GM12874 (cell line): Measurements from ENCODE around the gene KRIT1.

ENCODE experiments used
- TF ChIP-seq, protein P1 (sequence below): IDR thresholded peaks from 2 replicates; pipeline ENCODE4 v1.5.1; 2011; ENCODE audit warnings: low read depth, mild to moderate bottlenecking, control low read depth, low read length, moderate library complexity; ENCODE audit not compliant: insufficient read depth

KRIT1 gene

DNA sequence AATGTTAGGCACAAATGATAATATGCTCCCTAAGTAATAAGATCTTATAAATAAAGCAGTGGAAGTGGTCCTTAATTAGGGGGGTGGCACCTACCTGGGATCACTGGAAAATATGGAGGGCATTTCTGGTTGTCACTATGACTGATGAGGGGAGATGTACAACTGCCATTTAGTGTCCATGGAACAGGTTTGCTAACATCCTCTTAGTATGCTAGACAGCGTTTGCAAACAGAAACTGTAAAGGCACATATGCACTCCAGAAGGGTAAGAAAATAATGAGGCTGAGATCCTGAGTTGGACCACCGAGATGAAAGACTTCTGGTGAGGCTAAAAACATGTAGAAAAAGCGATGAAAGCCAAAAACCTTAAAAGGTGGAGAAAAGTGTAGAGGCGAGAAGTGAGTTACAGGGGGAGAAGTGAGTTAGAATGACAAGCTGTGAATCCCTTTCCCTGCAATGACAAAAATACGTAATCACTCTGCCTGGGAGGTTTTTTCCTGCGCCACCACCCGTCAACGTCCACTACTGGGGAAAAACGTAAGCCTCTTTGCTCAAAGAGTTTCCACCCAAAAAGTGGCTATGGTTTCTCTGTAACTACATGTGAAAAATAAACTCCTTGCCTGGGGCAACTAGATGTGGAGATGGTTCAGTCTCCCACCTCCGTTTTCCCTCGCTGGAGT is 767 bp downstream of the KRIT1 start:
- TF ChIP-seq, protein P1, sequence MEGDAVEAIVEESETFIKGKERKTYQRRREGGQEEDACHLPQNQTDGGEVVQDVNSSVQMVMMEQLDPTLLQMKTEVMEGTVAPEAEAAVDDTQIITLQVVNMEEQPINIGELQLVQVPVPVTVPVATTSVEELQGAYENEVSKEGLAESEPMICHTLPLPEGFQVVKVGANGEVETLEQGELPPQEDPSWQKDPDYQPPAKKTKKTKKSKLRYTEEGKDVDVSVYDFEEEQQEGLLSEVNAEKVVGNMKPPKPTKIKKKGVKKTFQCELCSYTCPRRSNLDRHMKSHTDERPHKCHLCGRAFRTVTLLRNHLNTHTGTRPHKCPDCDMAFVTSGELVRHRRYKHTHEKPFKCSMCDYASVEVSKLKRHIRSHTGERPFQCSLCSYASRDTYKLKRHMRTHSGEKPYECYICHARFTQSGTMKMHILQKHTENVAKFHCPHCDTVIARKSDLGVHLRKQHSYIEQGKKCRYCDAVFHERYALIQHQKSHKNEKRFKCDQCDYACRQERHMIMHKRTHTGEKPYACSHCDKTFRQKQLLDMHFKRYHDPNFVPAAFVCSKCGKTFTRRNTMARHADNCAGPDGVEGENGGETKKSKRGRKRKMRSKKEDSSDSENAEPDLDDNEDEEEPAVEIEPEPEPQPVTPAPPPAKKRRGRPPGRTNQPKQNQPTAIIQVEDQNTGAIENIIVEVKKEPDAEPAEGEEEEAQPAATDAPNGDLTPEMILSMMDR: no peak

DNA sequence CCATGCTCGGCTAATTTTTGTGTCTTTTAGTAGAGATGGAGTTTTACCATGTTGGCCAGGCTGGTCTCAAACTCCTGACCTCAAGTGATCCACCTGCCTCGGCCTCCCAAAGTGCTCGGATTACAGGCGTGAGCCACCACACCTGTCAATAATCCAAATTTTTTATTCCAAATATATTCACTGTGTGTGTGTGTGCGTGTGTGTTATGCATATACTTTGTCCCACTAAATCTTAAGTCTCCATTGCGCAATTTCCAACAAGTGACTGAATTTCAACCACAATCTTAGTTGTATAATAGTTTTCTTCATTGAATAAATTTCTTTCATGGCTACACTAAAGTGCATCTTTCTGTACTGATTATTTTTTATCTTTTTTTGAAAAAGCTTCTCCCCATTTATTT is 2.7 kb downstream of the KRIT1 start:
- TF ChIP-seq, protein P1: no peak

DNA sequence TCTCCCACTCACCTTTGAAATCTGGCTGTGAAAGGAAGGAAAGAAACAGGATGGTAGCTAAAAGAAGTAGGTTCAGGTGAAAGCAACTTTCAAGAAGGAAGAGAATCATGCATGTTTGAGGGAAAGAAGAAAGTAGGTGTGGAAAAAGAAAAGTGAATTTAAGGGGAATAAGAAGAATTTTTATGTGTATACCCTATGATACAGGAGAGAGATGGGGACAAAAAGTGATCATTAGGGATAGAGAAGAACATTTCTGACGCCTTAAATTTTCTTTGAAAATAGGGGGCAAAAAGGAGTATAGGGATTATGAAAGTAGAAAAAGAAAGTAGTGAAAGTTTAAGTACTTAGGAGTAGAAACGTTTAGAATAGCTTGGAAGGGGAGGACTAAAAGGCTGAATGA is 15.2 kb downstream of the KRIT1 start:
- TF ChIP-seq, protein P1: no peak

GRCh38 chr7:92228742-92229141 is 17.0 kb downstream of the KRIT1 start:
- TF ChIP-seq, protein P1: no peak

DNA sequence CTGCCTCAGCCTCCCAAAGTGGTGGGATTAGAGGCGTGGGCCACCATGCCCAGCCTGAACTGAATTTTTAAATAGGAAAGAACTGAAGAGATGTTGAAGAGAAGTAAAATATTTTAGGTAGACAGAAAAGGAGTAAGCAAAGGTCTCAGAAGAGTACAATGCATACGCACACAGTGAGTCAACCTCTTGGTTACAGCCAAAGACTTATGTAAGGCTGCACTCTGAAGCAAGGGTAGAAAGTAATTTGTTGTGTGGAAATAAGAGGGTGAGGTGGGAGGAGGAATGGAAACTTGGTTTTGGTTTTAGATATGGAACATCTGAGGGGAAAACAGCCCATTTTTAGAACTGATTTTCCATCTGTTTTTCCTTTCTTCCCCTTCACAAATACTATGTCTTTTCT is 17.6 kb downstream of the KRIT1 start:
- TF ChIP-seq, protein P1: no peak

DNA sequence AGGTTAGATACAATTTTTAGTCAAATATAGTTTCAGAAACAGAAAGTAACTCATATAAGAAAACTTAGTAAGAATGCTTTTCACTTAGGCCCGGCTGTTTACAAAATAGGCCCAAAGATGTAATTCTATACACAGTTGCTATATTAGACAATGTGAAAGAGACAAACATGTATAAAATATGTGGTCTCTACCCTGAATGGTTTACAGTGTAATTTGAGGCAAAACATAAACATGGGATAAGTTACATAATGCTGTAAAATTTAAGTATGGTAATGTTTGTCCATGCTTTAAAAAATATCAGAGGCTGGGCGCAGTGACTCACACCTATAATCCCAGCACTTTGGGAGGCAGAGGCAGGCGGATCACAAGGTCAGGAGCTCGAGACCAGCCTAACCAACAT is 18.7 kb downstream of the KRIT1 start:
- TF ChIP-seq, protein P1: no peak

DNA sequence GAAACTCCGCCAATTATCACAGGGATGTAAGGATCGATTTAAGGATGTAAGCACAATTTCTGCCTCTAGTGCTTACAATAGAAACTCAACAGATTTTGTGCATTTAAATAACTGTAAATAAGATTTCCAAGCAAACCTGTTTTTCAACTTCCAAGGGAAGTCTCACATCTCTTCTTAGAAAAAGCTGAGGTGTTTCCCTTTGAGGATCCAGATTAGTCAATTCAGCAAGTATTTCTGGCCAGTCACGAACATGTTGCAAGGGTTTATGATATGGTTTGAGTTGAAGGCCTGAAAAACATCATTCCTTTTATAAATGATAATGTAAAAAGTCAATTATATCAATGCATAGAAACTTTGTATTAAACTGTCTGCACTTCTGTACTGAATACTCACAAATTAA is 23.9 kb downstream of the KRIT1 start:
- TF ChIP-seq, protein P1: no peak
